ENCODE measurements around the gene MTFP1.
"Not testable (repeated sequence)": the region's sequence is repeated elsewhere in the genome, so short reads cannot be mapped to it uniquely, and the experiment has no call there.

Gene MTFP1

GRCh38 chr22:30402028-30402765 lies 23.4 kb upstream of the MTFP1 start:
- no peak for DNase-seq

GRCh38 chr22:30402766-30403104 lies 22.8 kb upstream of the MTFP1 start:
- not testable (repeated sequence) for DNase-seq

- no peak for DNase-seq
Measured at GRCh38 chr22:30404307-30404706, 21.3 kb upstream of the MTFP1 start.

- no peak for DNase-seq
Measured at GRCh38 chr22:30405731-30406130, 19.8 kb upstream of the MTFP1 start.

GRCh38 chr22:30406400-30406799 lies 19.2 kb upstream of the MTFP1 start:
- DNase-seq = no peak

- DNase-seq = peak; percentile 9
Measured at GRCh38 chr22:30408388-30409102, 17.0 kb upstream of the MTFP1 start.

- no peak for DNase-seq
Measured at GRCh38 chr22:30411780-30412179, 13.8 kb upstream of the MTFP1 start.

GRCh38 chr22:30413001-30413400 lies 12.6 kb upstream of the MTFP1 start:
- no peak for DNase-seq

GRCh38 chr22:30413745-30414524 lies 11.6 kb upstream of the MTFP1 start:
- no peak for DNase-seq

- no peak for DNase-seq
Measured at GRCh38 chr22:30414525-30415047, 11.0 kb upstream of the MTFP1 start.

- DNase-seq = no peak
Measured at GRCh38 chr22:30416403-30416802, 9.2 kb upstream of the MTFP1 start.

GRCh38 chr22:30416837-30417236 lies 8.7 kb upstream of the MTFP1 start:
- DNase-seq = no peak

GRCh38 chr22:30420347-30421125 lies 5.0 kb upstream of the MTFP1 start:
- DNase-seq = peak; percentile 92

GRCh38 chr22:30421695-30422480 lies 3.7 kb upstream of the MTFP1 start:
- no peak for DNase-seq

GRCh38 chr22:30422481-30423300 lies 2.9 kb upstream of the MTFP1 start:
- peak; percentile 97 for DNase-seq

GRCh38 chr22:30423301-30423958 lies 2.1 kb upstream of the MTFP1 start:
- no peak for DNase-seq

- DNase-seq = peak; percentile 100
Measured at GRCh38 chr22:30423959-30424533, 1.5 kb upstream of the MTFP1 start.

GRCh38 chr22:30424534-30425326 lies 838 bp upstream of the MTFP1 start:
- no peak for DNase-seq

- no peak for DNase-seq
Measured at GRCh38 chr22:30425327-30425615, 297 bp upstream of the MTFP1 start.
